ENCODE data around the gene HSPB1. TPM values are rescaled to one million over a fixed set of nuclear protein-coding genes. Genes with fewer than 3 reads are reported as not detected.
A peak's percentile ranks its signal among the peaks of the same experiment; 100 is the strongest.
"Not testable (repeated sequence)": the region's sequence is repeated elsewhere in the genome, so short reads cannot be mapped to it uniquely, and the experiment has no call there.

The HSPB1 gene
- total RNA-seq, 2 donors from 2014 or later, result 1,006 to 1,433 TPM

GRCh38 chr7:76282344-76283253 is 19.9 kb upstream of the HSPB1 start:
- peaks cover 0 to 18% of the 10 kb centered on the region in 2 donors for H3K4me1 ChIP-seq
- H3K4me3 ChIP-seq, result peak overlapping the region; percentile 53 to 62
- DNase-seq (ENCODE audit: low spot score), result no peak
- peak overlapping the region; percentile 53 to 69 for H3K27ac ChIP-seq
- no peaks in the 10 kb centered on the region for H3K27me3 ChIP-seq
- no peak for TF ChIP-seq CTCF (IDR thresholded peaks at IDR 0.05)
- H3K36me3 ChIP-seq, result no peaks in the 10 kb centered on the region
- no peaks in the 10 kb centered on the region for H3K9me3 ChIP-seq

GRCh38 chr7:76283254-76284159 is 19.0 kb upstream of the HSPB1 start:
- DNase-seq (ENCODE audit: low spot score), result no peak
- no peaks in the 10 kb centered on the region for H3K36me3 ChIP-seq
- H3K4me3 ChIP-seq, result peak overlapping the region; percentile 53 to 62
- H3K27ac ChIP-seq, result peak overlapping the region in 1 of 2 donors; percentile 69
- peaks cover 0 to 18% of the 10 kb centered on the region in 2 donors for H3K4me1 ChIP-seq
- TF ChIP-seq CTCF (IDR thresholded peaks at IDR 0.05), result no peak
- H3K9me3 ChIP-seq, result no peaks in the 10 kb centered on the region
- H3K27me3 ChIP-seq, result no peaks in the 10 kb centered on the region

GRCh38 chr7:76285604-76286374 is 16.7 kb upstream of the HSPB1 start:
- no peaks in the 10 kb centered on the region for H3K27me3 ChIP-seq
- H3K9me3 ChIP-seq, result no peaks in the 10 kb centered on the region
- TF ChIP-seq CTCF (IDR thresholded peaks at IDR 0.05), result no peak
- H3K36me3 ChIP-seq, result no peaks in the 10 kb centered on the region
- peaks cover 0 to 18% of the 10 kb centered on the region in 2 donors for H3K4me1 ChIP-seq
- DNase-seq (ENCODE audit: low spot score), result no peak
- no peak overlapping the region for H3K4me3 ChIP-seq
- H3K27ac ChIP-seq, result no peak overlapping the region

GRCh38 chr7:76286842-76287403 is 15.6 kb upstream of the HSPB1 start:
- no peaks in the 10 kb centered on the region for H3K9me3 ChIP-seq
- no peak for DNase-seq (ENCODE audit: low spot score)
- H3K4me3 ChIP-seq, result no peak overlapping the region
- no peak for TF ChIP-seq CTCF (IDR thresholded peaks at IDR 0.05)
- H3K36me3 ChIP-seq, result no peaks in the 10 kb centered on the region
- H3K4me1 ChIP-seq, result peaks cover 0 to 26% of the 10 kb centered on the region in 2 donors
- H3K27me3 ChIP-seq, result no peaks in the 10 kb centered on the region
- peak overlapping the region in 1 of 2 donors; percentile 29 for H3K27ac ChIP-seq

- not testable (repeated sequence) for H3K9me3 ChIP-seq; H3K4me3 ChIP-seq; DNase-seq (ENCODE audit: low spot score); H3K27me3 ChIP-seq; H3K36me3 ChIP-seq
- Histone ChIP-seq H3K4me1 (peaks cover 2 to 50% of the 10 kb centered on the region in 2 donors), H3K27ac (peak overlapping the region; percentile 94 to 97)
Measured at GRCh38 chr7:76290847-76291350, 11.6 kb upstream of the HSPB1 start.
